Stimulated activated CD4-positive, alpha-beta T cell treated with anti-CD3 and anti-CD28 coated beads, TNF-alpha, amount 100 ng/mL, for 48 hours (primary cell): ENCODE results near the gene HSPA1B.
"Not testable (repeated sequence)": the region's sequence is repeated elsewhere in the genome, so short reads cannot be mapped to it uniquely, and the experiment has no call there.

Experiments used
- DNase-seq, 3 donors: peaks; one replicate each; pipeline ENCODE4 v3.0.0-alpha.2; 2020; ENCODE audit warnings: low read depth in 3 of 3

HSPA1B gene

DNA sequence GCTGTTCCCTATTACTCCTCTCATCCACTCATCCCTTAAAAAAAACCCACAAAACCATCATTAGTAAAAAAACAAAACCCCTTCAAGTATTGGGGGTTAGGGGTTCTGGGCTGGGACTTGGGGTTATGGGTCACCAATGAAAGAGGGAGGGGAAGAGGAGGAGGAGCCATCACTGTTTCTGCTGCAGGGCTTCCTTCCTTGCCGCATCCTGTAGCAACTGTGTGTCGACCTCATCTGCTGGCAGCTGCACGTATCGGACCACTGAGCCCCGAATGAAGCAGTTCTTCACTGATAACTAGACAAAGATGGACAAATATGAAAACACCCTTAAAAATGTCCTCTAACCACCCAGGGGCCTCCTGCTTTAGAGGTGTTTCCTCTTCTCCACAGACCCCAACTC, 29.9 kb upstream of the HSPA1B start:
- DNase-seq, result no peak

DNA sequence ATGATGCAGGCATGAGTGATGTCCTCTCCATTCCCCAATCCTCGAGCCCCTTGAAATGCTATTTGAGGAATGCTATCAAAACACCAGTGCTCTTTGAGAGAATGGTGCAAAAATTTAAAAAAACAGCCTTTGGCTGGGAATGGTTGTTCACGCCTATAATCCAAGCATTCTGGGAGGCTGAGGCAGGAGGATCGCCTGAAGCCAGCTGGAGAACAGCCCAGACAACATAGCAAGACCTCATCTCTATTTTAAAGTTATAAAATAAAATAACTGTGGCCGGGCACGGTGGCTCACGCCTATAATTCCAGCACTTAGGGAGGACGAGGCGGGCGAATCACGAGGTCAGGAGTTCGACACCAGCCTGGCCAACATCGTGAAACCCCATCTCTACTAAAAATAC, 27.8 kb upstream of the HSPA1B start:
- no peak for DNase-seq

DNA sequence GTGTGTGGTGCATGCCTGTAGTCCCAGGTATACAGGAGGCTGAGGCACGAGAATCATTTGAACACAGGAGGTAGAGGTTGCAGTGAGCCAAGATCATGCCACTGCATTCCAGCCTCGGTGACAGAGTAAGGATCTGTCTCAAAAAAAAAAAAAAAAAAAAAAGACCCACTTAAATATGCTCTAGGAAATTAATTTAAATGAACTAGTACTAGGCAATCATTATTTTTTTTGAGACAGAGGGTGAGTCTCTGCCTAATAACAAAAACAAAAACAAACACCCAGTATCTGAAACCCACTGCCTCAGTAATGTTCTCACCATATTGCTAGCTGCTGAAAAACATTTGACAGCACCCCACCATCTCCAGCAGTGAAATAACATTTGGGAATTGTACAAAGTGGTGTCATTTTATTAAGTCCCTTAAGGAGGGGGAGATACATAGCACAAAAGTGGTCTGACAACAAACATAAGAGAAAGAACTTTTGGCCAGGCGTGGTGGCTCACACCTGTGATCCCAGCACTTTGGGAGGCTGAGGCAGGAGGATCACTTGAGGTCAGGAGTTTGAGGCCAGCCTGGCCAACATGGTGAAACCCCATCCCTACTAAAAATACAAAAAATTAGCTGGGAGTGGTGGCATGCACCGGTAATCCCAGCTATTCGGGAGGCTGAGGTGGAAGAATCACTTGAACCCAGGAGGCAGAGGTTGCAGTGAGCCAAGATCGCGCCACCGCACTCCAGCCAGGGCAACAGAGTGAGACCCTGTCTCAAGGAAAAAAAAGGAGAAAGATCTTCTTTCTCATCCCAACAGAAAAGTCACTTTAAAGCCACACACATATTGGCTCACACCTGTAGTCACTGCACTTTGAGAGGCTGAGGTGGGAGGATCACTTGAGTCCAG, 26.3 kb upstream of the HSPA1B start:
- DNase-seq, result not testable (repeated sequence)

DNA sequence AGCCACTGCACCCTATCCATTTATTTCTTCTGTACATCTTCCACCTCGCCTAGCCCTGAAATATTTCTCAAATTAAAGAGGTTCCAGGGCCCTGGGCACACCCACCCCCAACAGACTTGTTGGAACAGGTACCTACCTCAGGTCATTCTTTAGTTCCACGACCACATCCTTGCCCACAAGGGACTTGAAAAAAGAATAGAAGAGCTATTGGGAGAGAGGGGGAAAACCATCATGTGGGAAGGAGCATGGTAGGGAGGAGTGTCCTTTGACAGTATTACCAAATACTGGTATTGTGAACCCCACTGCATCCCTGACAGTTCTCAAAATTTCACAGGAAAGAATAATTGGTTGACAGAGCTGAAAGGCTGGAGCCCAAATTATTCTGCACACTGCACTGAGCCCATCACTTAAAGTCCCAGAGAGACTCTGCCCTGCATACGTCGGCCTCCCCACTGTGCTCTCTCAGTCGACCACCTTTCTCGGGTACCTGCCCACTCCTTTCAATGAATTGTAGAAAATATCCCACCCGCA, 21.5 kb upstream of the HSPA1B start:
- no peak for DNase-seq

DNA sequence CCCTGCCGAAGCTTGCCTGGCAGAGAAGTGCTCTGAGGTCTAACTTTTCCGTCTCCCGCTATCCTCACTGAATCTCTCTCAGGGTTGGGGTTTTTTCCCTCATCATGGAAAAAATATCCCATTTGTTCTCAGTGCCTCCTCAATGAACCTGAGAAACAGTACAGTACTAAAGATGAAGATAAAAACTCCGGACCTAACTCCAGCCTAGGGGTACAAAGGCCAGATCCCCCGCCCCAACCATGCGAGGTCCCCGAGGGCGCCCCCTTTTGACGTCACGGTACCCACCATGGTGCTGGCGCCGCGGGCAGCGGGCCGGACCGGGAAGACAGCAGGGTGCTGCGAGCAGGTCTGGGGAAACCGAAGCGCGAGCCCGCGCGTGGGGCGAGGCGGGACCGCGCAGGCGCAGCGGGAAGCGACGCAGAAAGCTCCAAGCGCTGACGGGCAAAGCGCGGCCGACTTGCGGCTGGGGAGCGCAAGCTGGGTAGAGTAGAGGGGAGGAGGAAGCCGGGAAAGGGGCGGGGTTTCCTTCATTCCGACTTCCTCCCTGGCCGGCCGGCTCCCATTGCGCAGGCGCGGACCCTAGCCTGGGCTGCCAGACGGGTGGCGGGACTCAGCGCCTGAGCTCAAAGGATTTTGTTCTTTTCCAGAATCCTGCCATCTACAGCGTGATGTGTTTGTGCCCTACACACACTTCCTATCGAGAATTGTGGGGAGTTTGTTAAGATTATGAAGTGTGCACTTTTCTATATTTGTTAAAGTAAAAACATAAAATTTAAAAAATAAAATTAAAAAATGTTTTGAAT, 20.9 kb upstream of the HSPA1B start, which contains the start of gene LSM2:
TSS of gene LSM2 (minus strand) at position 497 of the 803 bp plus-strand sequence. CDS start at position 288, 209 bp downstream.
- peak; percentile 94 to 97 (median 95) for DNase-seq

DNA sequence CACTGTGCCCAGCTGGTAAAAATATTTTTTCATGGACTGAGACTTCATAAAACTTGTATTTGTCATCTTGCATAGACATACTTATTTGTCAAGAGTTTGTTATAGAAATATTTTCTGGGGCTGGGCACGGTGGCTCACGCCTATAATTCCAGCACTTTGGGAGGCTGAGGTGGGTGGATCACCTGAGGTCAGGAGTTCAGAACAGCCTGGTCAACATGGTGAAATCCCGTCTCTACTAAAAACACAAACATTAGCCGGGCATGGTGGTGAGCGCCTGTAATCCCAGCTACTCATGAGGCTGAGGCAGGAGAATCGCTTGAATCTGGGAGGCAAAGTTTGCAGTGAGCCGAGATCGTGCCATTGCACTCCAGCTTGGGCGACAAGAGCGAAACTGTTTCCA, 18.9 kb upstream of the HSPA1B start:
- DNase-seq, result not testable (repeated sequence)

DNA sequence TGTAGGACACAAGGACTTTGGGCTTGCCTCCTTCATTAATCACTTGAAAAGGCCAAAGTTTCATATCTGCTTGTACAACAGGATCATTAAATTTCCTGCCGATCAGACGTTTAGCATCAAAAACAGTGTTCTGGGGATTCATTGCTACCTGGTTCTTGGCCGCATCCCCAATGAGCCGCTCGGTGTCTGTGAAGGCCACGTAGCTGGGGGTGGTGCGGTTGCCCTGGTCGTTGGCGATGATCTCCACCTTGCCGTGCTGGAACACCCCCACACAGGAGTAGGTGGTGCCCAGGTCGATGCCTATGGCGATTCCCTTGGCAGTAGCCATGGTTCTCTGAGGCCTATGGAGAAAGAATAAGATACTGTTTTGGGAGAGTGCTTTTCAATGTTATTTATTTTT, 15.9 kb upstream of the HSPA1B start:
- DNase-seq, result no peak

DNA sequence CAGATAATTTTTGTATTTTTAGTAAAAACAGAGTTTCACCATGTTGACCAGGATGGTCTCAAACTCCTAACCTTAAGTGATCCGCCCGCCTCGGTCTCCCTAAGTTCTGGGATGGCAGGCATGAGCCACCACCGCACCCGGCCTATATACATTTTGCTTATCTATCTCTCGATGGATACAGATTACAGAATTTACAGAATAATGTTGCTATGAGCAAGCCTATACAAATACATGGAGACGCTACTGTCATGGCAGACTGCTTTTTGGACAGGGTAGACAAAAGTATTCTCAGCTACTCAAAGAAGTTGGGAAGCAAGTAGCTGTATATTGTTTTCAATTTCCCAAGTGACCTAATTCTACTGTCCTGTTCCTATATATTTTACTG, 14.1 kb upstream of the HSPA1B start:
- DNase-seq, result no peak

DNA sequence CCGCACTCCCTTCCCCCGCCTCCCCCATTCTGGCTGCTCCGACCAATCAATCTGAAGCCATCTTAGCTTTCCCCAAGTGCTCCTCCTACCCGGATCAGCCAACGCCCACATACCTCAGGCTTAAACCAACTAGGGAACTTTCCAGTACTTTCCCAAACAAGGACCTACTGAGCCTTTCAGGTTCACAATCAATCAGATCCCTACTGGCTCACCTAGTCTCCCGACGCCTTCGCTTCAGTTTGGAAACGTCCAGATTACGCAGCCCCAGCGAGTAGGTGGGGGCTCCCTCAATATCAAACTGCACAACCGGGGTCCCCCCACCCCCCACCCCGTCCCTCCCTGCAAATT, 12.9 kb upstream of the HSPA1B start:
- DNase-seq, result peak in 1 of 3 donors; percentile 70

DNA sequence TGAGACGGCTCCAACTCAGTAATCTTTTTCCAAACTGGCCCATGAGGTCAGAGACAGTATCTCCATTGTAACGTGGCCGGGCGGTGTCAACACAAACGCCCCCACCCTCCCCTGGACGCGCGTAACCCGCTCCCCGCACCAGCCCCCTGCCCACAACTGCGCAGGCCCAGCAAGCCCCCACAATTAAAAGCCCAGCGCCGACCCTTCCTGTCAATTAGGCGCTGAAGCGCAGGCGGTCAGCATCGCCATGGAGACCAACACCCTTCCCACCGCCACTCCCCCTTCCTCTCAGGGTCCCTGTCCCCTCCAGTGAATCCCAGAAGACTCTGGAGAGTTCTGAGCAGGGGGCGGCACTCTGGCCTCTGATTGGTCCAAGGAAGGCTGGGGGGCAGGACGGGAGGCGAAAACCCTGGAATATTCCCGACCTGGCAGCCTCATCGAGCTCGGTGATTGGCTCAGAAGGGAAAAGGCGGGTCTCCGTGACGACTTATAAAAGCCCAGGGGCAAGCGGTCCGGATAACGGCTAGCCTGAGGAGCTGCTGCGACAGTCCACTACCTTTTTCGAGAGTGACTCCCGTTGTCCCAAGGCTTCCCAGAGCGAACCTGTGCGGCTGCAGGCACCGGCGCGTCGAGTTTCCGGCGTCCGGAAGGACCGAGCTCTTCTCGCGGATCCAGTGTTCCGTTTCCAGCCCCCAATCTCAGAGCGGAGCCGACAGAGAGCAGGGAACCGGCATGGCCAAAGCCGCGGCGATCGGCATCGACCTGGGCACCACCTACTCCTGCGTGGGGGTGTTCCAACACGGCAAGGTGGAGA, 12.3 kb upstream of the HSPA1B start, which contains the start of the genes HSPA1A and HSPA1L:
TSS of gene HSPA1A (plus strand) at position 519 of the 814 bp plus-strand sequence. CDS start at position 733, 214 bp downstream.
TSS of gene HSPA1L (minus strand) at position 259 of the 814 bp plus-strand sequence. CDS start 3,311 bp downstream, outside the sequence.
- DNase-seq, result peak in 1 of 3 donors; percentile 51

DNA sequence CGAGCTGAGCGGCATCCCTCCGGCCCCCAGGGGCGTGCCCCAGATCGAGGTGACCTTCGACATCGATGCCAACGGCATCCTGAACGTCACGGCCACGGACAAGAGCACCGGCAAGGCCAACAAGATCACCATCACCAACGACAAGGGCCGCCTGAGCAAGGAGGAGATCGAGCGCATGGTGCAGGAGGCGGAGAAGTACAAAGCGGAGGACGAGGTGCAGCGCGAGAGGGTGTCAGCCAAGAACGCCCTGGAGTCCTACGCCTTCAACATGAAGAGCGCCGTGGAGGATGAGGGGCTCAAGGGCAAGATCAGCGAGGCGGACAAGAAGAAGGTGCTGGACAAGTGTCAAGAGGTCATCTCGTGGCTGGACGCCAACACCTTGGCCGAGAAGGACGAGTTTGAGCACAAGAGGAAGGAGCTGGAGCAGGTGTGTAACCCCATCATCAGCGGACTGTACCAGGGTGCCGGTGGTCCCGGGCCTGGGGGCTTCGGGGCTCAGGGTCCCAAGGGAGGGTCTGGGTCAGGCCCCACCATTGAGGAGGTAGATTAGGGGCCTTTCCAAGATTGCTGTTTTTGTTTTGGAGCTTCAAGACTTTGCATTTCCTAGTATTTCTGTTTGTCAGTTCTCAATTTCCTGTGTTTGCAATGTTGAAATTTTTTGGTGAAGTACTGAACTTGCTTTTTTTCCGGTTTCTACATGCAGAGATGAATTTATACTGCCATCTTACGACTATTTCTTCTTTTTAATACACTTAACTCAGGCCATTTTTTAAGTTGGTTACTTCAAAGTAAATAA, 10.2 kb upstream of the HSPA1B start:
- DNase-seq, result not testable (repeated sequence)

DNA sequence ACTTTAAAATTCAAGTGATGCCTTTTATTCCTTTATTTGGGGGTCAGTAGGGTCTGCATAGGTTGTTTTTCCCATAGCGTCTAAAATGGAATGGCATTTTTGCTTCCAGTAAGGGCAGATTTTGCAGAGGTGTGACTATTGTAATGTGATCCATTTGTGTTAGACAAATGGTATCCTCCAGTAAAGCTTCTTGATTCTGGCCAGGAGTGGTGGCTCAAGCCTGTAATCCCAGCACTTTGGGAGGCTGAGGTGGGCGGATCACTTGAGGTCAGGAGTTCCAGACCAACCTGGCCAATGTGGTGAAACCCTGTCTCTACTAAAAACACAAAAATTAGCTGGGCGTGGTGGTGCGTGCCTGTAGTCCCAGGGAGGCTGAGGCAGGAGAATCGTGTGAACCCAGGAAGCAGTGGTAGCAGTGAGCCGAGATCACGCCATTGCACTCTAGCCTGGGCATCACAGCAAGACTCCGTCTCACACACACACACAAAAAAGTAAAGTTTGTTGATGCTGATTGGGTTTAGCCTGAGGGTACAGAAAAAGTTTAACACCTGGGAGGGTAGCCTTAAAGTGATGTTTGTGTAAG, 9.5 kb upstream of the HSPA1B start:
- not testable (repeated sequence) for DNase-seq

DNA sequence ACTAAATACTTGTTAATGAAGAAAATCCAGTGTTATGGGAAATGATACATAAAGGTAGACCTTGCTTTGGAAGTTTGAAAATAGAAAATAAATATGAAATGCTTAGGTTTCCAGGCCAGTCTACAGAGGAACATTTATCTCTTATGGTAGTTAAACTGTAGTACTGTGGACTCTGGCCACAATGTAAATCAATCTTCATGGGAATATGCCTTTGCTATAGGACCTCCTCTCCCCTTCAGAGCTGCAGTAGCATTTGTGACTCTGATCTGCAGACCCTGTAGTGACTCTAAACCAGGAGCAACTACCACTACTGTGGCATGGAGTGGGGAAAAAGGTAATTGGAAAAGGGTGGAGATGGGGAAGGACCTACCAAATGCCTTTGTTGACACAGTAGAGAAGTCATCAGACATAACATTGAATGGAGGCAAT, 7.7 kb upstream of the HSPA1B start:
- DNase-seq, result no peak

DNA sequence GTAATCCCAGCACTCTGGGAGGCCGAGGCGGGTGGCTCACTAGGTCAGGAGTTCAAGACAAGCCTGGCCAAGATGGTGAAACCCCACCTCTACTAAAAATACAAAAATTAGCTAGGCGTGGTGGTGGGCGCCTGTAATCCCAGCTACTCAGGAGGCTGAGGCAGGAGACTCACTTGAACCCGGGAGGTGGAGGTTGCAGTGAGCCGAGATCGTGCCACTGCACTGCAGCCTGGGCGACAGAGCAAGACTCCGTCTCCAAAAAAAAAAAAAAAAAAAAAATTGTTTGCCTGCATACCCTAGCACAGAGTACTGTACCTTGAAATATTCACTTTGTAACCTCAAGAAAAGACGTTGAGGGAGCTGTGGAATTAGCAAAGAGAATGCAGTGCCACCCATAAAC, 7.1 kb upstream of the HSPA1B start:
- not testable (repeated sequence) for DNase-seq

DNA sequence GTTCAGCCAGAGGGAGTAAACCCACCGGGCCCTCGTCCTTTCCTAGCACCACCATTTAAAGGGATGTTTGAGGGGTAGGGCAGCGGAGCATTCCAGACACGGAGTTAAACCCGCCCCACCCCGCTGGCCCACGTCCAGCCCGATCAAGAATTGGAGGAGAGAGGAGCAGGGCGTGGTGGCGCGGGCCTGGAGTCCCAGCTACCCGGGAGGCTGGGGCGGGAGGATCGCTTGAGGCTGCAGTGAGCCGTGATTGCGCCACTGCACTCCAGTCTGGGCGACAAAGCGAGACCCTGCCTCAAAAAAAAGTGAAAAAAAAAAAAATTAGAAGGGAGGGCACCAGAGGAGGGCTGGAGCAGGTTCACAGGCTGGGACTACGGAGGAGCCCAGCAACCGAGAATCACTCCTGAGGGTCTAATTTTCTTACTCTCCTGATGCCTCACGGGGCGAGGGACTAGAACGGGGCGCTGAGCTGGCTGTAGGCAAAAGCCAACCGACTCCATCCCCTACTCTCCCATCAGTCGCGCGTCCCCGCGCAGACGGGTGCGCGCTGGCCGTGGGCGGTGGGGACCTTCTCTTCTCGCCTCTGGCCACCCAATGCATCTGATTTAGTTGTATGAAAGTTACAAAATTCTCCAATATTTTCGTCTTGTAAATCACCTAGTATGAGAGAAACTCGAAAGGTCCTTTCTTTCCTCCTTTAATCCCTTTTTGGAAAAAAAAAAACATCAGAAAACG, 6.1 kb upstream of the HSPA1B start:
- DNase-seq, result peak; percentile 37 to 69 (median 58)

DNA sequence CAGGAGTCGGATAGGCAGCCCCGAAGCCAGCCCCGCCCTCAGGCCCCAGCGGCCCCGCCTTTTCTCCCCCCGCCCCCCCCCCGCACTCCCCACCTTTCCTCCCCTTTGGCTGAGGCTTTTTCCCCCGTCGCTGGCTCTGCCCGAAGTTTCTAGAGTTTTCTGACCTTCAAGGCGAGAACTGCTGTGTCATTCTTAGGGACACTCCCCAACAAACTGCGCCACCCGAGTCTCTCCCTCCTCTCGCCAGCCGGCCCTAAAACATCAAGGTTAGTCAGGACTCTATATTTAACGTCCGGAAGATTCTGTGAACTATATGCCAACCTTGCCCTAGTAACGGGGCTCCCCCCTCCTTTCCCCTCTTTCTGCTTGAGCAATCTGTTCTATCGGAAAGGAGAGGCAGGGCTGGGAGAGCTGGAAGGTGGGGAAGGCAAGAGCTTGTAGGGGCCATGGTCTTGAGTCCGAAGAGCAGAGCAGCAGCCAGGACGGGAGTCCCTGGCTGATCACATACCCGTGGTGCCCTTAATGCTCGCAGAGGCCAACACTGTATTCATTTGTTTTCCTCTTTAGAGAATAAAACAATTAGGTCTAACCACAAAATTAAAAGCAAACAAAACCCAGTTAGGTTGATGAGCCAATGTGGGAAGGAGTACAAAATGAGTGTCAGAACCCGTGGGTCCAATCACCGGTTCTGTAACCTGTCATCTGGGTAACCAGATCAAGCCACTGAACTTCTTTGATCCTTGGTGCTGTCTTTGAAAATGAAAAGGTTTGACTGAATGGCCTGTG, 5.3 kb upstream of the HSPA1B start:
- peak; percentile 33 to 44 (median 36) for DNase-seq

DNA sequence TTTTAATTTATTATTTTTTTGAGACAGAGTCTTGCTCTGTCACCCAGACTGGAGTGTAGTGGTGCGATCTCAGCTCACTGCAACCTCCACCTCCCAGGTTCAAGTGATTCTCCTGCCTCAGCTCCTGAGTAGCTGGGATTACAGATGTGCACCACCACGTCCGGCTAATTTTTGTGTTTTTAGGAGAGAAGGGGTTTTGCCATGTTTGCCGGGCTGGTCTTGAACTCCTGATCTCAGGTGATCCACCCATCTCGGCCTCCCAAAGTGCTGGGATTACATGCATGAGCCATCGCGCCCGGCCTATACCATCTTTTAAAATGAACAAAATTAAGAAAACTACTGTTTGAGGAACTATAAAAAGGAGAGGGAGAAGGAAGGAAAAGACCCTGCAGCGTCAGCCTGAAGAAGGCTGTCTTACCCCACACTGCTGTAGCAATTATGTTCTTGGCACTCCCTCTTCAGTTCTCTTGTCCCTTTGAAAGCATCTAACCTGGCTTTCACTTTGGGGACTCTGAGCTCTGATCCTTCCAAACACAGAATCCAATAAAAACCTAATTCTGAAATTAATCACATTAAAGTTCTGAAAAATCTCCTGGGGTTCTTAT, 3.8 kb upstream of the HSPA1B start:
- DNase-seq, result not testable (repeated sequence)

DNA sequence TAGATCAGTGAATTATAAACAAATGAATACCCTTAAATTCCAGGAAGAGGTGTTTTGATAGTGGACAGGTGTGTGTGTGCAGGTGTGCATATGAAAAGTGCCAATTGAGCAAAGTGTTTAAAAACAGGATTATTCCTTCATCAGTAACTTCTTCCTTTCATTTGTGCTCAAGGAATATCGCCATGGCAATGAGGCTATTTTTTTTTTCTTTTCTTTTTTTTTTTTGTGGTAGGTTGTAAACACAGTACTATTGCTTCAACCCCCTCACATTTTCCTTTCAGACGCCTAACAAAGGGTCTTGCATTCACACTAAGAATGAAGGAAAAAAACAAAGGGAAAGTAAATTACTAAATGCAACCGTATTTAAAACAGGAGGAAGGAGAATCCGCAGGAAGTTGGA, 2.0 kb upstream of the HSPA1B start:
- no peak for DNase-seq
